K562 (cell line): Measurements from ENCODE around the gene MAZ. TPM values are rescaled to one million over a fixed set of nuclear protein-coding genes. Genes with fewer than 3 reads are reported as not detected.
"Not testable (repeated sequence)": the region's sequence is repeated elsewhere in the genome, so short reads cannot be mapped to it uniquely, and the experiment has no call there.

Experiments
- ATAC-seq: fragments of 200-7000 bp; cut with Tn5 transposase; 3 replicates; pipeline ENCODE4 v1.9.1; 2020; ENCODE audit warnings: moderate library complexity
- BruUV-seq: library from RNA; stranded (reverse); fragments of 400-500 nt; replicated peaks from 2 replicates; lab custom pipeline; 2021; lab: Mats Ljungman, UMichigan
- CTCF ChIA-PET: fragments of 300-600 bp; formaldehyde crosslinking; extraction: SDS; loops from one replicate; lab custom pipeline; 2021; ENCODE audit warnings: low intra/inter-chr PET ratio; lab: Yijun Ruan, JAX
- POLR2A ChIA-PET: fragments of 300-600, 350-650 bp; sonication (Branson Sonifier 250); formaldehyde crosslinking; extraction: SDS; loops from one replicate; lab custom pipeline; 2021; ENCODE audit warnings: antibody characterized with exemption, inconsistent platforms; lab: Yijun Ruan, JAX
- DNase-seq, 4 experiments: peaks; one replicate each; pipeline versions ENCODE4 v3.0.0 to v3.0.0-alpha.2; 2011 to 2018; ENCODE audit warnings: low spot score in 3 of 4, mixed read lengths in 3 of 4; ENCODE audit errors: extremely low read depth in 1 of 4
- FAIRE-seq: peaks from 2 replicates; lab custom pipeline; 2011; peaks lifted over from hg19 to GRCh38; lab: Jason Lieb, UNC
- H2AFZ ChIP-seq: 2 replicates; pipeline ENCODE4 v1.6.0; 2011; ENCODE audit warnings: low read depth, low read length, control low read depth, inconsistent platforms
- H3K27ac ChIP-seq: fragments of 200-600 bp; 3 replicates; pipeline ENCODE4 v1.8.0; 2011; ENCODE audit warnings: low read depth, mild to moderate bottlenecking, control low read depth, inconsistent platforms, low read length, moderate library complexity, mixed read lengths; ENCODE audit errors: extremely low read depth
- H3K27me3 ChIP-seq, 2 experiments: fragments of 300-600 bp in 1 of 2; 2 replicates in 1 of 2; 3 replicates in 1 of 2; pipeline versions ENCODE4 v1.6.0 to v1.8.0; 2011; ENCODE audit warnings: inconsistent platforms in 2 of 2, low read length in 2 of 2, mild to moderate bottlenecking in 1 of 2, mixed read lengths in 1 of 2, moderate library complexity in 1 of 2; ENCODE audit not compliant: control insufficient read depth in 2 of 2, insufficient read depth in 2 of 2
- H3K36me3 ChIP-seq: fragments of 300-600 bp; 3 replicates; pipeline ENCODE4 v1.8.0; 2011; ENCODE audit warnings: mild to moderate bottlenecking, low read length, inconsistent platforms; ENCODE audit not compliant: control insufficient read depth, insufficient read depth
- H3K4me1 ChIP-seq, 2 experiments: fragments of 200-600 bp in 1 of 2; replicated peaks in 1 of 2; 2 replicates in 1 of 2; 3 replicates in 1 of 2; pipeline versions ENCODE4 v1.5.1 to v1.8.0; 2011; ENCODE audit warnings: inconsistent platforms in 2 of 2, low read length in 2 of 2, mild to moderate bottlenecking in 1 of 2, mixed read lengths in 1 of 2, moderate library complexity in 1 of 2; ENCODE audit not compliant: control insufficient read depth in 2 of 2, insufficient read depth in 2 of 2
- H3K4me2 ChIP-seq: 2 replicates; pipeline ENCODE4 v1.6.1; 2011; ENCODE audit warnings: low read length, control low read depth, inconsistent platforms, mixed read lengths; ENCODE audit not compliant: insufficient read depth
- H3K4me3 ChIP-seq: fragments of 200-600 bp; sonication (generic), shearing (Covaris generic); 2 replicates; pipeline ENCODE4 v1.5.1; 2016; ENCODE audit warnings: control low read depth, inconsistent platforms
- H3K79me2 ChIP-seq: fragments of 200-600 bp; 3 replicates; pipeline ENCODE4 v1.8.0; 2011; ENCODE audit warnings: low read length, inconsistent platforms; ENCODE audit not compliant: control insufficient read depth, insufficient read depth
- H3K9ac ChIP-seq, 2 experiments: 2 replicates each; pipeline versions ENCODE4 v1.6.0 to v1.6.1; 2011; ENCODE audit warnings: low read depth in 2 of 2, low read length in 2 of 2, control low read depth in 1 of 2, inconsistent platforms in 1 of 2, mild to moderate bottlenecking in 1 of 2, mixed read lengths in 1 of 2; ENCODE audit not compliant: insufficient read depth in 1 of 2
- H3K9me1 ChIP-seq: one replicate; pipeline ENCODE4 v1.6.0; 2011; ENCODE audit warnings: inconsistent platforms, mild to moderate bottlenecking, low read length, moderate library complexity; ENCODE audit not compliant: control insufficient read depth, insufficient read depth
- H3K9me3 ChIP-seq: replicated peaks from 2 replicates; pipeline ENCODE4 v1.5.1; 2011; ENCODE audit warnings: low read depth, low read length, inconsistent platforms; ENCODE audit not compliant: control insufficient read depth, insufficient read depth
- H4K20me1 ChIP-seq: replicated peaks from 2 replicates; pipeline ENCODE4 v1.6.1; 2011; ENCODE audit warnings: low read length, inconsistent platforms, mixed read lengths; ENCODE audit not compliant: control insufficient read depth, insufficient read depth
- BRCA1 ChIP-seq, 2 experiments: fragments of 450-650 bp in 1 of 2; sonication (generic) in 1 of 2; formaldehyde crosslinking in 1 of 2; IDR thresholded peaks; 2 replicates each; pipeline versions ENCODE4 v1.5.0 to v1.6.1; 2017 to 2020; ENCODE audit warnings: mild to moderate bottlenecking in 1 of 2, missing genetic modification reagents in 1 of 2
- RBFOX2 ChIP-seq: fragments of 200-400 bp; formaldehyde crosslinking; IDR thresholded peaks from 2 replicates; pipeline ENCODE4 v1.6.1; 2017; ENCODE audit warnings: low read depth, mild to moderate bottlenecking, low read length, moderate library complexity
- WGBS: fragments of 100-300 bp; shearing (Covaris generic); methylation state at CpG from one replicate; pipeline ENCODE4 v1.1.6; 2016; ENCODE audit warnings: low coverage, mixed read lengths; ENCODE audit not compliant: insufficient coverage; ENCODE audit errors: missing lambda C conversion rate; 5-methylcytosine and 5-hydroxymethylcytosine counted together
- in situ Hi-C: fragments of 300-500 bp; cut with MboI; formaldehyde crosslinking; loops from 4 replicates; pipeline ENCODE4 v1.15.0; 2018; ENCODE audit warnings: inconsistent platforms, mixed read lengths
- intact Hi-C: fragments of 100-400 bp; cut with micrococcal nuclease; formaldehyde crosslinking; loops from 2 replicates; pipeline ENCODE4 v1.14.2; 2022
- polyA plus RNA-seq, 8 experiments: library from polyadenylated mRNA; depleted of rRNA in 4 of 8; stranded (reverse) in 5 of 8; unstranded in 3 of 8; fragments of >200 nt; fragmentation: Nextera tagmentation in 2 of 8; fragmentation: Illumina TruSeq in 1 of 8; extraction: Ambion mirVana in 2 of 8; extraction: Trizol in 1 of 8; gene quantifications; 2 replicates each; pipeline versions ENCODE4 v1.2.1 to v1.2.3, GENCODE V29; 2011 to 2014; ENCODE audit warnings: inconsistent platforms in 1 of 8, missing spikeins in 1 of 8
- total RNA-seq, 7 experiments: library from RNA; depleted of rRNA in 6 of 7; stranded (reverse); fragments of >200 nt in 6 of 7; fragmentation: Illumina TruSeq in 2 of 7; extraction: Trizol in 2 of 7; gene quantifications; 2 replicates each; pipeline versions ENCODE4 v1.2.1 to v1.2.3, GENCODE V29; 2011 to 2021; ENCODE audit warnings: low replicate concordance in 1 of 7
- TF ChIP-seq, protein P1 (sequence below): sonication (generic); formaldehyde crosslinking; IDR thresholded peaks from 2 replicates; pipeline ENCODE4 v1.8.1; 2023; ENCODE audit warnings: mild to moderate bottlenecking, missing genetic modification reagents

Gene MAZ
- total and polyA plus RNA-seq, 9 of the 15 experiments (the other 6 are each of a cell fraction or from before 2014, with no cell fraction given), result 45.4 to 532 (median 250) TPM

DNA sequence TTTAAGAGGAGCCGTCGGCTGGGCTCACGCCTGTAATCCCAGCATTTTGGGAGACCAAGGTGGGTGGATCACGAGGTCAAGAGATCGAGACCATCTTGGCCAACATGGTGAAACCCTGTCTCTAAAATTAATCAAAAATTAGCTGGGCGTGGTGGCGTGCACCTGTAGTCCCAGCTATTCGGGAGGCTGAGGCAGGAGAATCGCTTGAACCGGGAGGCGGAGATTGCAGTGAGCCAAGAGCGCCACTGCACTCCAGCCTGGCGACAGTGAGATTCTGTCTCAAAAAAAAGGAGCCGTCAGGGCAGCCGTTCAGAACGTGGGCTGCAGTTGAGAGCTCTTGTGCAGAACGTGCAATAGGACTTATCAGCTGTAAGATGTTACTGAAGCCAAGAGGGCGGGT, 13.2 kb upstream of the MAZ start:
- CTCF ChIA-PET; in situ Hi-C loops; TF ChIP-seq BRCA1 (IDR thresholded peaks at IDR 0.05): not testable (repeated sequence)
- TF ChIP-seq, protein P1, sequence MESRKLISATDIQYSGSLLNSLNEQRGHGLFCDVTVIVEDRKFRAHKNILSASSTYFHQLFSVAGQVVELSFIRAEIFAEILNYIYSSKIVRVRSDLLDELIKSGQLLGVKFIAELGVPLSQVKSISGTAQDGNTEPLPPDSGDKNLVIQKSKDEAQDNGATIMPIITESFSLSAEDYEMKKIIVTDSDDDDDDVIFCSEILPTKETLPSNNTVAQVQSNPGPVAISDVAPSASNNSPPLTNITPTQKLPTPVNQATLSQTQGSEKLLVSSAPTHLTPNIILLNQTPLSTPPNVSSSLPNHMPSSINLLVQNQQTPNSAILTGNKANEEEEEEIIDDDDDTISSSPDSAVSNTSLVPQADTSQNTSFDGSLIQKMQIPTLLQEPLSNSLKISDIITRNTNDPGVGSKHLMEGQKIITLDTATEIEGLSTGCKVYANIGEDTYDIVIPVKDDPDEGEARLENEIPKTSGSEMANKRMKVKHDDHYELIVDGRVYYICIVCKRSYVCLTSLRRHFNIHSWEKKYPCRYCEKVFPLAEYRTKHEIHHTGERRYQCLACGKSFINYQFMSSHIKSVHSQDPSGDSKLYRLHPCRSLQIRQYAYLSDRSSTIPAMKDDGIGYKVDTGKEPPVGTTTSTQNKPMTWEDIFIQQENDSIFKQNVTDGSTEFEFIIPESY, result peak; percentile 47; the same call in 1 of the 2 replicates
- TF ChIP-seq RBFOX2 (0 out of 2 replicates have a peak, but pooled peaks have one; percentile 24), BRCA1 (CRISPR knock-in tag; IDR thresholded peaks at IDR 0.05) (0 out of 2 replicates have a peak, but pooled peaks have one; percentile 18)
- TF ChIP-seq, all 486 proteins: peak for 3; not testable (repeated sequence) for 483
- H3K79me2 ChIP-seq, result peaks cover 76% of the 10 kb centered on the region
- H3K36me3 ChIP-seq, result peaks cover 63% of the 10 kb centered on the region
- WGBS, result 79% methylated on average over 18 of the region's 18 CpGs
- H3K9me3 ChIP-seq, H4K20me1 ChIP-seq, ATAC-seq, BruUV-seq, H3K9ac ChIP-seq, H3K9me1 ChIP-seq, H3K27ac ChIP-seq, H3K4me3 ChIP-seq, intact Hi-C loops, DNase-seq, H2AFZ ChIP-seq, FAIRE-seq, H3K27me3 ChIP-seq: not testable (repeated sequence)
- POLR2A ChIA-PET, result interaction anchor here (0.6 to 7.1 kb wide), 4 partner anchors 9 to 261 kb away, joined by 3 to 114 read pairs (median 3); no protein-coding TSS in a partner anchor
- H3K4me2 ChIP-seq, result peak overlapping the region; percentile 93; the same call in 1 of the 2 replicates
- H3K4me1 ChIP-seq, result peaks cover 14 to 17% of the 10 kb centered on the region in 2 experiments
